HepG2 (cell line): ENCODE data around the gene KIF21B. TPM values are rescaled to one million over a fixed set of nuclear protein-coding genes. Genes with fewer than 3 reads are reported as not detected.
"Not testable (repeated sequence)": the region's sequence is repeated elsewhere in the genome, so short reads cannot be mapped to it uniquely, and the experiment has no call there.

Experiments used
- ATAC-seq: fragments of 200-7000 bp; cut with Tn5 transposase; 3 replicates; pipeline ENCODE4 v1.9.1; 2020; ENCODE audit warnings: mild to moderate bottlenecking, moderate library complexity
- BruUV-seq: library from RNA; stranded (reverse); fragments of 400-500 nt; replicated peaks from 2 replicates; lab custom pipeline; 2021; lab: Mats Ljungman, UMichigan
- CTCF ChIA-PET: fragments of 300-600 bp; formaldehyde crosslinking; extraction: SDS; loops from one replicate; lab custom pipeline; 2021; ENCODE audit warnings: low total read pairs, inconsistent platforms, low intra/inter-chr PET ratio; lab: Yijun Ruan, JAX
- POLR2A ChIA-PET: fragments of 350-600 bp; sonication (Branson Sonifier 250); formaldehyde crosslinking; loops from one replicate; lab custom pipeline; 2020; ENCODE audit warnings: antibody characterized with exemption, inconsistent platforms; lab: Yijun Ruan, JAX
- DNase-seq: peaks from one replicate; pipeline ENCODE4 v3.0.0-alpha.2; 2015; ENCODE audit warnings: low spot score
- FAIRE-seq: peaks from 3 replicates; lab custom pipeline; 2011; peaks lifted over from hg19 to GRCh38; lab: Jason Lieb, UNC
- H2AFZ ChIP-seq: one replicate; pipeline ENCODE4 v1.6.1; 2011; ENCODE audit warnings: low read length, inconsistent platforms
- H3K27ac ChIP-seq: fragments of 300-600 bp; 3 replicates; pipeline ENCODE4 v1.8.0; 2011; ENCODE audit warnings: mixed run types, mild to moderate bottlenecking, mixed read lengths, low read length, inconsistent platforms; ENCODE audit not compliant: insufficient read depth; ENCODE audit errors: extremely low read length
- H3K27me3 ChIP-seq, 2 experiments: fragments of 200-600 bp in 1 of 2; 2 replicates in 1 of 2; 3 replicates in 1 of 2; pipeline versions ENCODE4 v1.6.0 to v1.8.0; 2011; ENCODE audit warnings: low read length in 2 of 2, mild to moderate bottlenecking in 2 of 2, moderate library complexity in 2 of 2, inconsistent platforms in 1 of 2; ENCODE audit not compliant: insufficient read depth in 2 of 2, control insufficient read depth in 1 of 2
- H3K36me3 ChIP-seq, 2 experiments: fragments of 200-600 bp in 1 of 2; replicated peaks in 1 of 2; 2 replicates in 1 of 2; 3 replicates in 1 of 2; pipeline versions ENCODE4 v1.5.1 to v1.8.0; 2011; ENCODE audit warnings: low read length in 2 of 2, inconsistent platforms in 1 of 2; ENCODE audit not compliant: insufficient read depth in 2 of 2, control insufficient read depth in 1 of 2
- H3K4me1 ChIP-seq: 2 replicates; pipeline ENCODE4 v1.5.1; 2012; ENCODE audit warnings: low read length, inconsistent platforms; ENCODE audit not compliant: insufficient read depth
- H3K4me2 ChIP-seq: 2 replicates; pipeline ENCODE4 v1.6.0; 2011; ENCODE audit warnings: low read depth, low read length, inconsistent platforms
- H3K4me3 ChIP-seq, 3 experiments: fragments of 200-600 bp in 1 of 3; sonication (generic), shearing (Covaris generic) in 1 of 3; replicated peaks in 1 of 3; 2 replicates each; pipeline ENCODE4 v1.5.1; 2011 to 2016; ENCODE audit warnings: low read length in 3 of 3, inconsistent platforms in 2 of 3, low read depth in 2 of 3, mild to moderate bottlenecking in 2 of 3, control low read depth in 1 of 3, mixed read lengths in 1 of 3; ENCODE audit not compliant: insufficient read depth in 1 of 3
- H3K79me2 ChIP-seq: one replicate; pipeline ENCODE4 v1.6.1; 2011; ENCODE audit warnings: low read length, inconsistent platforms; ENCODE audit not compliant: insufficient read depth
- H3K9ac ChIP-seq: 2 replicates; pipeline ENCODE4 v1.6.0; 2011; ENCODE audit warnings: mild to moderate bottlenecking, low read depth, low read length, inconsistent platforms; ENCODE audit not compliant: insufficient read depth
- H3K9me3 ChIP-seq: 2 replicates; pipeline ENCODE4 v1.5.1; 2012; ENCODE audit warnings: mild to moderate bottlenecking, low read length
- H4K20me1 ChIP-seq: 2 replicates; pipeline ENCODE4 v1.6.0; 2011; ENCODE audit warnings: inconsistent platforms, mild to moderate bottlenecking, low read length, moderate library complexity; ENCODE audit not compliant: insufficient read depth
- ATF7 ChIP-seq, 2 experiments: fragments of 450-650 bp in 1 of 2; sonication (generic) in 1 of 2; formaldehyde crosslinking in 1 of 2; IDR thresholded peaks; 2 replicates each; pipeline versions ENCODE4 v1.4.0 to v1.6.1; 2016 to 2020; ENCODE audit warnings: antibody characterized with exemption in 1 of 2, mild to moderate bottlenecking in 1 of 2, missing genetic modification reagents in 1 of 2
- ZC3H13 ChIP-seq: sonication (generic); formaldehyde crosslinking; IDR thresholded peaks from 2 replicates; pipeline ENCODE4 v1.8.1; 2023; ENCODE audit warnings: mild to moderate bottlenecking, missing genetic modification reagents, moderate library complexity
- ZNF530 ChIP-seq: sonication (generic); formaldehyde crosslinking; IDR thresholded peaks from 2 replicates; pipeline ENCODE4 v1.5.0; 2020; ENCODE audit warnings: low read depth, mild to moderate bottlenecking, missing genetic modification reagents
- ZNF772 ChIP-seq: sonication (generic); formaldehyde crosslinking; IDR thresholded peaks from 2 replicates; pipeline ENCODE4 v1.5.0; 2020; ENCODE audit warnings: mild to moderate bottlenecking, missing genetic modification reagents
- WGBS: methylation state at CpG from one replicate; pipeline ENCODE4 v1.1.6; 2017; ENCODE audit warnings: low lambda C conversion rate; 5-methylcytosine and 5-hydroxymethylcytosine counted together
- in situ Hi-C: cut with HindIII; loops from 2 replicates; pipeline ENCODE4 v1.10.0; 2017; ENCODE audit warnings: low pct_unique_long_range_greater_than_20kb; ENCODE audit not compliant: extremely low pct_ligation_motif_present
- intact Hi-C: fragments of 100-400 bp; cut with micrococcal nuclease; formaldehyde crosslinking; loops from one replicate; pipeline ENCODE4 v1.10.0; 2022; ENCODE audit not compliant: unreplicated experiment
- polyA plus RNA-seq, 8 experiments: library from polyadenylated mRNA; depleted of rRNA in 3 of 8; stranded (reverse) in 7 of 8; unstranded in 1 of 8; fragments of >200 nt; fragmentation: Illumina TruSeq in 4 of 8; extraction: Trizol in 4 of 8; gene quantifications; 2 replicates each; pipeline versions ENCODE4 v1.2.1 to v1.2.3, GENCODE V29; 2011 to 2016; ENCODE audit warnings: low read depth in 4 of 8, missing spikeins in 1 of 8, mixed read lengths in 1 of 8; ENCODE audit not compliant: insufficient read depth in 1 of 8
- total RNA-seq, 5 experiments: library from RNA; depleted of rRNA; stranded (reverse); fragments of >200 nt; fragmentation: Illumina TruSeq; extraction: Trizol; gene quantifications; 2 replicates each; pipeline ENCODE4 v1.2.3, GENCODE V29; 2016; ENCODE audit warnings: low read depth in 1 of 5
- TF ChIP-seq, protein P1 (sequence below): sonication (generic); formaldehyde crosslinking; IDR thresholded peaks from 2 replicates; pipeline ENCODE4 v1.8.1; 2023; ENCODE audit warnings: missing genetic modification reagents, mild to moderate bottlenecking, borderline replicate concordance

The KIF21B gene
- total and polyA plus RNA-seq, 2 of the 13 experiments (the other 11 are each of a cell fraction or from before 2014, with no cell fraction given): 0.17 to 0.20 TPM

DNA sequence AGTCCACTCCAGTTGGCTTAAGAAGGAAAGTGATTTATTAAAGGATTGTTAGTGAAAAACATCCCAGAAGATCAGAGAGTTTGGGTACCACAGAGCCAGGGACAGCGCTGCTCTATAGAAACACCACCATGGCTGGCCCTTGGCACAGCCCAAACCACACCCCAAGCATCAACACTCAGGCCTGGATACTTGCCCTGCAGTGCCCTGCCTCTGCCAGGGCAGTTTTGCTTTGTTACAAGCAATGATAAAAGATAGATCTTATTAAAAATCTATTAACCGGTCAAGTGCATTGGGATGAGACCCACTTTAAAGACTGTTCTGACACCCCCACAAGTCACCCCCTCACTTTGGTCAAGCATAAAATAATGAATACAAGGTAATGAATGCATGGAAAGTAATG lies 56.6 kb downstream of the KIF21B start:
- Histone ChIP-seq H3K9ac (no peak overlapping the region), H3K4me1 (0 out of 2 replicates have a peak, but pooled peaks cover 15% of the 10 kb centered on the region), H2AFZ (no peak overlapping the region), H4K20me1 (no peaks in the 10 kb centered on the region), H3K79me2 (no peaks in the 10 kb centered on the region), H3K36me3 (no peaks in the 10 kb centered on the region), H3K27ac (no peak overlapping the region), H3K4me3 (no peak overlapping the region), H3K4me2 (no peak overlapping the region), H3K9me3 (no peaks in the 10 kb centered on the region), H3K27me3 (peaks cover 5 to 14% of the 10 kb centered on the region in 2 experiments; a peak in 4 of 5 replicates)
- WGBS: 63% methylated on average over 2 of the region's 2 CpGs
- POLR2A ChIA-PET: no interaction called here
- in situ Hi-C loops (no loop called here), intact Hi-C loops (no loop called here)
- no TSS peak for BruUV-seq
- FAIRE-seq: no peak
- TF ChIP-seq, protein P1, sequence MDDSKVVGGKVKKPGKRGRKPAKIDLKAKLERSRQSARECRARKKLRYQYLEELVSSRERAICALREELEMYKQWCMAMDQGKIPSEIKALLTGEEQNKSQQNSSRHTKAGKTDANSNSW: no peak
- no peak for TF ChIP-seq ZNF772 (CRISPR knock-in tag)
- no peak for TF ChIP-seq ATF7 (IDR thresholded peaks at IDR 0.05)
- no peak for TF ChIP-seq ATF7 (CRISPR knock-in tag; IDR thresholded peaks at IDR 0.05)
- TF ChIP-seq ZNF530 (CRISPR knock-in tag): no peak
- ATAC-seq: no peak
- CTCF ChIA-PET: no interaction called here
- no peak for DNase-seq

DNA sequence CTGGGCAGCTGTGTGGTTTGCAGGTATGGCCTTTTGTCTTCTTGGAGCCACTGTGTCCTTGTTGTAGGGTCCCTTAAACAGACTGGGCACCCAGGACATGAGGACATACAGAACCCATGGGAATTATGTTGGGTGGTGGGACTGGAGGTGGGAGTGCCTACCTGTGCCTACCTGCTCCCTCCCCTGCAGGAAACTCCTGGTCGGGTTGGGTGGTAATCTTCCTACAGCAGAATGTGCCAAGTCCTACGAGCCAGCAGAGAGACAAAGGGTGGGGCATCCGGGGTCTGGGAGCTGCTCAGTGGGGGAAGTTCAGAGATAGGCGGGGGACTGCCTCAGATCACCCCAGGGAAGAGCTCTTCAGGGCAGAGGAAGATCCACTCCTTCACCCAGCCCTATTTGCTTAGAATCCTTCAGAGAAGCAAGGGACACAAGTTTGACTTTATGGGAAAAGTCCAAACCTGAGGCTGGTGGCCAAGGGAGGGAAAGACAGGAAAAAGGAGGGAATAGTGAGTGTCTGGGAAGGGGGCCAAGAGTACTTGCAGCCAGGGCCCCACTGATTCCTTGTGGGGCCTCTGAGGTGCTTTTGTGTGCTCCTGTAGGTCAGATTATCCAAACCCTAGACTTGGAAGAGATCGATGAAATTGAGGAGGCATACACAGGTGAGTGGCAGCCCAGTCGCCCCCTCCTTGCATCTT lies 58.3 kb downstream of the KIF21B start:
- Histone ChIP-seq H3K4me1 (0 out of 2 replicates have a peak, but pooled peaks cover 6% of the 10 kb centered on the region), H3K79me2 (no peaks in the 10 kb centered on the region), H3K9ac (no peak overlapping the region), H2AFZ (no peak overlapping the region), H3K9me3 (no peaks in the 10 kb centered on the region), H4K20me1 (no peaks in the 10 kb centered on the region), H3K4me3 (no peak overlapping the region), H3K27me3 (peaks cover 3 to 14% of the 10 kb centered on the region in 2 experiments; a peak in 4 of 5 replicates), H3K27ac (no peak overlapping the region), H3K36me3 (no peaks in the 10 kb centered on the region), H3K4me2 (no peak overlapping the region)
- 15% methylated on average over 6 of the region's 6 CpGs for WGBS
- DNase-seq: no peak
- ChIA-PET POLR2A (no interaction called here), CTCF (no interaction called here)
- no TSS peak for BruUV-seq
- no peak for ATAC-seq
- intact Hi-C loops (no loop called here), in situ Hi-C loops (no loop called here)
- TF ChIP-seq ZC3H13: no peak
- no peak for FAIRE-seq

DNA sequence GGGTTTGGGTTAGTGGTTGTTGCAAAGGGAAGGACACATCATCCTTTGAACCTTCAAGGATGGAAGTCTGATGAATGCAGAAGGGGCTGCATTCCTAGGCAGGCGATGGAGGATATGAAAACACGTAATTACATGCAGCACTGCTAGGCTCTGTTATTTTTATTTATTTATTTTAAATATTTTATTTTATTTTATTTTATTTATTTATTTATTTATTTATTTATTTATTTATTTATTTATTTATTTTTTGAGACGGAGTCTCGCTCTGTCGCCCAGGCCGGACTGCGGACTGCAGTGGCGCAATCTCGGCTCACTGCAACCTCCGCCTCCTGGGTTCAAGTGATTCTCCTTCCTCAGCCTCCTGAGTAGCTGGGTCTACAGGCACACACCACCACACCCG lies 59.6 kb downstream of the KIF21B start:
- intact Hi-C loops, H3K79me2 ChIP-seq, H3K36me3 ChIP-seq, H3K9ac ChIP-seq, H3K9me3 ChIP-seq, DNase-seq, H3K27ac ChIP-seq, CTCF ChIA-PET, in situ Hi-C loops, H4K20me1 ChIP-seq, H2AFZ ChIP-seq, H3K4me2 ChIP-seq, FAIRE-seq, H3K4me1 ChIP-seq, H3K4me3 ChIP-seq, BruUV-seq, ATAC-seq, POLR2A ChIA-PET: not testable (repeated sequence)
- peaks cover 3 to 16% of the 10 kb centered on the region in 2 experiments for H3K27me3 ChIP-seq
- 65% methylated on average over 11 of the region's 11 CpGs for whole genome bisulfite sequencing
